HEK293T (cell line): Measurements from ENCODE around the gene UBE2S.

Experiments
- CTCF ChIA-PET: fragments of 350-600 bp; formaldehyde crosslinking; extraction: SDS; loops from one replicate; lab custom pipeline; 2021; ENCODE audit warnings: antibody characterized with exemption, inconsistent platforms; lab: Yijun Ruan, JAX
- POLR2A ChIA-PET: fragments of 350-600 bp; formaldehyde crosslinking; extraction: SDS; loops from one replicate; lab custom pipeline; 2020; ENCODE audit warnings: antibody characterized with exemption, inconsistent platforms; lab: Yijun Ruan, JAX
- DNase-seq: peaks from one replicate; pipeline ENCODE4 v3.0.0; 2012; ENCODE audit warnings: mixed read lengths; ENCODE audit errors: extremely low spot score
- ARNT ChIP-seq: fragments of 450-650 bp; IDR thresholded peaks from 2 replicates; pipeline ENCODE4 v1.6.1; 2017; ENCODE audit warnings: mild to moderate bottlenecking
- BHLHE40 ChIP-seq: fragments of 450-650 bp; IDR thresholded peaks from 2 replicates; pipeline ENCODE4 v1.6.1; 2016; ENCODE audit warnings: mild to moderate bottlenecking, moderate library complexity, borderline replicate concordance
- CTBP1 ChIP-seq: fragments of 450-650 bp; IDR thresholded peaks from 2 replicates; pipeline ENCODE4 v1.6.1; 2016; ENCODE audit warnings: borderline replicate concordance
- ELF4 ChIP-seq: fragments of 450-650 bp; IDR thresholded peaks from 2 replicates; pipeline ENCODE4 v1.6.1; 2017; ENCODE audit warnings: antibody characterized with exemption
- FOXA1 ChIP-seq: fragments of 450-650 bp; IDR thresholded peaks from 2 replicates; pipeline ENCODE4 v1.6.1; 2016; ENCODE audit warnings: mild to moderate bottlenecking
- FOXK2 ChIP-seq: fragments of 450-650 bp; IDR thresholded peaks from 2 replicates; pipeline ENCODE4 v1.6.1; 2016; ENCODE audit warnings: mild to moderate bottlenecking
- FOXM1 ChIP-seq: fragments of 450-650 bp; IDR thresholded peaks from 2 replicates; pipeline ENCODE4 v1.6.1; 2017; ENCODE audit warnings: mild to moderate bottlenecking, borderline replicate concordance
- HDGF ChIP-seq: fragments of 450-650 bp; IDR thresholded peaks from 2 replicates; pipeline ENCODE4 v1.6.1; 2017; ENCODE audit warnings: antibody characterized with exemption, borderline replicate concordance
- L3MBTL2 ChIP-seq: fragments of 450-650 bp; conservative IDR thresholded peaks from 2 replicates; pipeline ENCODE4 v1.6.1; 2016; ENCODE audit warnings: mild to moderate bottlenecking
- LEF1 ChIP-seq: fragments of 450-650 bp; IDR thresholded peaks from 2 replicates; pipeline ENCODE4 v1.6.1; 2017; ENCODE audit warnings: mild to moderate bottlenecking, borderline replicate concordance
- NFRKB ChIP-seq: fragments of 450-650 bp; IDR thresholded peaks from 2 replicates; pipeline ENCODE4 v1.6.1; 2016; ENCODE audit warnings: mild to moderate bottlenecking, moderate library complexity
- PKNOX1 ChIP-seq: fragments of 450-650 bp; IDR thresholded peaks from 2 replicates; pipeline ENCODE4 v1.6.1; 2016
- SP1 ChIP-seq: fragments of 450-650 bp; IDR thresholded peaks from 2 replicates; pipeline ENCODE4 v1.6.1; 2017
- SUZ12 ChIP-seq: fragments of 450-650 bp; IDR thresholded peaks from 2 replicates; pipeline ENCODE4 v1.6.1; 2016; ENCODE audit warnings: mild to moderate bottlenecking
- TARDBP ChIP-seq: fragments of 450-650 bp; IDR thresholded peaks from 2 replicates; pipeline ENCODE4 v1.6.1; 2016
- ZNF384 ChIP-seq: fragments of 450-650 bp; IDR thresholded peaks from 2 replicates; pipeline ENCODE4 v1.6.1; 2016

Gene UBE2S

GRCh38 chr19:55384131-55384919 lies 23.3 kb downstream of the UBE2S start, which contains the start of gene TMEM238:
Gene TMEM238, minus strand, starts transcription at chr19:55384292. Its CDS starts 33 bp downstream, at chr19:55384259.
- no peak for DNase-seq
- POLR2A ChIA-PET, result interaction anchor here (0.5 to 2.7 kb wide), 6 partner anchors 9 to 338 kb away, joined by 3 to 13 read pairs (median 4); partner anchors contain the start of gene KMT5C
- TF ChIP-seq SUZ12, result no peak
- TF ChIP-seq FOXA1, result no peak
- TF ChIP-seq NFRKB, result no peak
- no peak for TF ChIP-seq ARNT
- no peak for TF ChIP-seq PKNOX1
- no peak for TF ChIP-seq L3MBTL2
- no peak for TF ChIP-seq FOXM1
- no peak for TF ChIP-seq SP1
- CTCF ChIA-PET, result no interaction called here

GRCh38 chr19:55383279-55384130 lies 24.1 kb downstream of the UBE2S start:
- DNase-seq, result no peak
- TF ChIP-seq ZNF384, result no peak
- ChIA-PET CTCF (no interaction called here), POLR2A (interaction anchor here (1.0 to 2.7 kb wide), 2 partner anchors 35 to 44 kb away, joined by 5 to 13 read pairs; partner anchors contain the start of gene KMT5C)

- POLR2A ChIA-PET, result interaction anchor here (0.7 to 2.7 kb wide), 2 partner anchors 25 to 43 kb away, joined by 3 to 13 read pairs; partner anchors contain the start of gene KMT5C
- CTCF ChIA-PET, result no interaction called here
- no peak for DNase-seq
- TF ChIP-seq ZNF384 (no peak), HDGF (no peak), FOXK2 (no peak), FOXA1 (no peak)
Measured at GRCh38 chr19:55382522-55383054, 25.0 kb downstream of the UBE2S start.

- POLR2A ChIA-PET, result interaction anchor here (0.7 kb wide), 1 partner anchor 26 kb away, joined by 3 read pairs; no protein-coding TSS in a partner anchor
- no peak for DNase-seq
- no peak for TF ChIP-seq L3MBTL2
- TF ChIP-seq SUZ12, result no peak
- TF ChIP-seq FOXK2, result no peak
- no peak for TF ChIP-seq BHLHE40
- no peak for TF ChIP-seq LEF1
- no peak for TF ChIP-seq CTBP1
- TF ChIP-seq NFRKB, result no peak
- no peak for TF ChIP-seq ZNF384
- TF ChIP-seq ELF4, result no peak
- TF ChIP-seq FOXA1, result no peak
- TF ChIP-seq TARDBP, result no peak
- TF ChIP-seq HDGF, result no peak
- TF ChIP-seq FOXM1, result no peak
- no peak for TF ChIP-seq SP1
- no peak for TF ChIP-seq PKNOX1
- TF ChIP-seq ARNT, result no peak
- CTCF ChIA-PET, result no interaction called here
Measured at GRCh38 chr19:55382013-55382412, 25.6 kb downstream of the UBE2S start.

GRCh38 chr19:55379174-55379573 lies 28.4 kb downstream of the UBE2S start:
- POLR2A ChIA-PET, result interaction anchor here (4.0 kb wide), 1 partner anchor 40 kb away, joined by 12 read pairs; the partner anchor contains the start of gene KMT5C
- TF ChIP-seq ZNF384 (no peak), NFRKB (no peak), PKNOX1 (no peak), HDGF (no peak), ARNT (no peak)
- CTCF ChIA-PET, result no interaction called here
- no peak for DNase-seq

GRCh38 chr19:55377356-55378131 lies 30.0 kb downstream of the UBE2S start:
- POLR2A ChIA-PET, result interaction anchor here (0.7 to 4.0 kb wide), 3 partner anchors 9 to 38 kb away, joined by 3 to 12 read pairs (median 4); partner anchors contain the start of genes KMT5C and UBE2S
- no peak for TF ChIP-seq SP1
- TF ChIP-seq NFRKB, result no peak
- TF ChIP-seq HDGF, result no peak
- no peak for TF ChIP-seq CTBP1
- TF ChIP-seq SUZ12, result no peak
- TF ChIP-seq TARDBP, result no peak
- no peak for TF ChIP-seq ARNT
- no peak for TF ChIP-seq FOXA1
- TF ChIP-seq BHLHE40, result no peak
- no peak for TF ChIP-seq FOXK2
- TF ChIP-seq FOXM1, result no peak
- TF ChIP-seq ELF4, result no peak
- no peak for TF ChIP-seq L3MBTL2
- TF ChIP-seq LEF1, result no peak
- no peak for TF ChIP-seq PKNOX1
- TF ChIP-seq ZNF384, result no peak
- CTCF ChIA-PET, result no interaction called here
- no peak for DNase-seq
